Stimulated activated CD4-positive, alpha-beta T cell treated with anti-CD3 and anti-CD28 coated beads, Interleukin-4, amount 100 ng/mL, for 24 hours (primary cell): Measurements from ENCODE around the gene BANP.
"Not testable (repeated sequence)": the region's sequence is repeated elsewhere in the genome, so short reads cannot be mapped to it uniquely, and the experiment has no call there.

Source experiments
- DNase-seq: peaks from one replicate; pipeline ENCODE4 v3.0.0-alpha.2; 2020

BANP gene

DNA sequence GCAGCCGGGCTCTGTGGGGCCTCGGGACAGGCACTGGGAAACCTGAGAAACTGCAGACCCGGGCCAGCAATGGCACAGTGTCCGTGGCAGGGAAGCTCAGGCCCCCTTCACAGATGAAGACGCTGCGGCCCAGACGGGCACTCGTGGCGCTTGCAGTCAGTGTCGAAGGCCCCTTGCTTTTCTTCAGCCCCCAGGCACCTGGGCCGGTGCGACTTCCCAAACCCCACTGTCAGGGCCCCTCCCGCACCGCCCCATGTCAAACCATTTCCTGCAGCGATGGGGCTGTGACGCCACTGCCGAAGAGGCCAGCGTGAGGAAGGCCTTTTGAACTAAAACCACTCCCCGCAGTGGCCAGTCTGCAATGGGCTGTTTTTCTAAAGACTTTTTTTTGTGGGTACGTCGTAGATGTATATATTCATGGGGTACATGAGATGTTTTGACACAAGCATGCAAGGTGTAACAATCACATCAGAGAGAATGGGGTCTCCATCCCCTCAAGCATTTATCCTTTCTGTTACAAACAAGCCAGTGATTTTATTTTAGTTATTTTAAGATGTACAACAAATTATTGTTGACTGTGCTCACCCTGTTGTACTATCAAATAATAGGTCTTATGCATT lies 159.8 kb downstream of the BANP start:
- not testable (repeated sequence) for DNase-seq

- not testable (repeated sequence) for DNase-seq
Observed at GRCh38 chr16:88111976-88112375, 160.7 kb downstream of the BANP start.

DNA sequence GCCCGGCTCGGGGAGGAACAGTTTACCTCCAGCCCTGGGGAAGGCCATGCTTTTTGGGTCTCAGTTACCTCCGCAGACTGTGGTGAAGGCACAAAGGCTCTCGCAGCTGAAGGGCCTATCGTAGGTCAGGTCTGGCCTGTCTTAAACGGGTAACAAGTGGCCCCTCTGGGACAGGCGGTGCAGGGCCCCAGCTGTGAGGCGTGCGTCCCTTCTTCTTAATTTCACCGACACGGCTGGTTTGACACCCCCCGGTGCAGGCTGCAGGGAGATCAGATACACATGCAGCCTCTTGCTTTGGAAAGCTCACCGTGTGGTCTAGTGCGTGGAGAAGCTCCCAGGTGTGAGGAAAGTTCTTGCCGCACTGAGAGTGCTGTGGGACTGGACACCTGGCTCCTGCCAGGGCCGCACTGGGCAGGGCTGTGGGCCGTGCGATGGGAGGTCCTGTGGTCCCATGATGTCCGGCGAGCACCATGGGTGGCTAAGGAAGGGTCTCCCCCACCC lies 162.4 kb downstream of the BANP start:
- no peak for DNase-seq

GRCh38 chr16:88114541-88115228 lies 163.5 kb downstream of the BANP start:
- DNase-seq: not testable (repeated sequence)

DNA sequence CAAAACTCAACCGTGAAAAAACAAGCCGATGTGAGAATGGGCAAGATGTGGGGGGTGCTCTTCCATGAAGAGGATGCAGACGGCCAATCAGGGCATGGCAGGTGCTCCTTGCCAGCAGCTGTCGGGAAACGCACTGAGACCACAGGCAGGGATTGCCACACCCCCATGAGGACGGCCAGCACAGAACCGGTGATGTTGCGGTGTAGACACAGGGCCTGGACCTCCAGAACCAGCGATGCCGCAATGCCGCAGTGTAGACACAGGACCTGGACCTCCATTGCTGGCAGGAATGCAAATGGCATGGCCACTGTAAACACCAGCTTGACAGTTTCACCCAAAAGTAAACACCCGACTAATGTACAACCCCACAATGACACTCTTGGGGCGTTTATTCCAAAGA lies 164.9 kb downstream of the BANP start:
- no peak for DNase-seq

DNA sequence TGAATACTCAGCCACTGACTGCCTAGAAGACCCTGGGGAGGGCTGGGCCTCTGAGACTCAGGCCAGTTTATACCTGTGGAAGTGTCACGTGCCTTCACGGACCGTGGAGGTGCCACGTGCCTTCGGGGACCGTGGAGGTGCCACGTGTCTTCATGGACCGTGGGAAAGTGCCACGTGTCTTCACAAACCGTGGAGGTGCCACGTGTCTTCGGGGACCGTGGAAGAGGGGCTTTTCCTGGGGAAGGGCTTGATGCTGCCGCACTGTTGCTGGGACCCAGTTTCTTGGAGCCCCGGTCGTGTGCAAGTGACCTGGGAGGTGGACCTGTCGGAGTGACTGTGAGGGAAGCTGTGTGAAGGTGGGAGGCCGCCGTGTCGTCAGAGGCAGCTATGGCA lies 166.2 kb downstream of the BANP start:
- DNase-seq: no peak

DNA sequence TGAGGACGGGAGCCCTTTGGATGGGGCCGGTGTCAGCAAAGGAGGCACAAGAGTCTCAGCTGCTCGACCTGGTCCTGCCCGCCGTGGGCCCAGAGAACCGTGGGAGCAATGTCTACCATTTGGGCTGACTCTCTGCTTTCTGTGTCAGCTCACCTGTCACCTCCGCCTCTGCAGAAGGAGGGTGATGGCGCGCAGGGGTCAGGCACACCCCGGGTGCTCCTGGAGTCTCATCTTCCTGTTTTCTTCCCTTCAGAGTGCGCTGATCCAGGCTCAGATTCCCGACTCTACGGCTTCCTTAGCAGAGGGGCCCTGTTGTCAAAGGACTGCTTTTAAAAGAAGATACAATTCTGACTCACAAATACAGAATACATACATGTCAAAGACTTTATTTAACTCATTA lies 167.1 kb downstream of the BANP start:
- no peak for DNase-seq

GRCh38 chr16:88118852-88119741 lies 167.9 kb downstream of the BANP start:
- not testable (repeated sequence) for DNase-seq

- DNase-seq: not testable (repeated sequence)
Observed at GRCh38 chr16:88119881-88120751, 168.9 kb downstream of the BANP start.

DNA sequence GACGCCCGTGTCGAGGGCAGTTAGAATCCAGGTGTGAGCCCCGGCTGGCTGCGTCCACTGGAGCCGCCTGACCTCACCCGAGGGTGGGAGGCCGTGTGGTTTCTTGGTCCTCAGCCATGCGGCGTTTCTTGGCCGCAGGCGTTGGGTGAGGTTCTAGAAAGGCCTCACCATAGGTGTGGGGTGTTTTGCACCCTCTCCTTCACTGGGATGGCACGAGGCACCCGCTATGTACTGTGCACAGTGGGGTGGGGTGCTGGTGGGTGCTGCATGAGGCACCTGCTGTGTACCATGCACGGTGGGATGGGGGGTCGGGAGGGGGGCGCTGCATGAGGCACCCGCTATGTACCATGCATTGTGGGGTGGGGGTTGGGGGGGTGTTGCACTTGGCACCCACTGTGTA lies 169.6 kb downstream of the BANP start:
- no peak for DNase-seq

GRCh38 chr16:88121391-88121790 lies 170.2 kb downstream of the BANP start:
- DNase-seq: not testable (repeated sequence)

DNA sequence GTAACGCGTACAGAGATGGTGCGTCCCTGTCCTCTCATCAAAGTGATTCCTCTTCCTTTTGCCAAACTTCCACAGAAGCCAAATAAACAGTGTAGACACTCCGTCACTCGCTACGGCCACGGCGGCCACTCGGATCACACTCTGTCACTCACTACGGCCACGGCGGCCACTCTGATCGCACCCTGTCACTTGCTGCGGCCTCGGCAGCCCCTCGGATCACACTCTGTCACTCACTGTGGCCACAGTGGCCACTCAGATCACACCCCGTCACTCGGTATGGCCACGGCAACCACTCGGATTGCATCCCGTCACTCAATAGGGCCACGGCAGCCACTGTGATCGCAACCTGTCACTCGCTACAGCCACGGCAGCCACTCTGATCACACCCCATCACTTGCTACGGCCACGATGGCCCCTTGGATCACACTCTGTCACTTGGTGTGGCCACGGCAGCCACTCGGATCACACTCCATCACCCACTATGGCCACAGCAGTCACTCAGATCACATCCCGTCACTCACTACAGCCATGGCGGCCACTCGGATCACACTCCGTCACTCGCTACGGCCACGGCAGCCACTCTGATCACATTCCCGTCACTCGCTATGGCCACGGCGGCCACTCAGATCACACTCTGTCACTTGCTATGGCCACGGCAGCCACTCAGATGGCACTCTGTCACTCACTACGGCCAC lies 170.8 kb downstream of the BANP start:
- no peak for DNase-seq
